Astrocyte of the spinal cord (primary cell): ENCODE data around the gene ABCC6.
A peak's percentile ranks its signal among the peaks of the same experiment; 100 is the strongest.

Experiments
- DNase-seq: peaks from one replicate; pipeline ENCODE4 v3.0.0; 2011; ENCODE audit warnings: low read depth, low spot score
- H3K4me3 ChIP-seq: 2 replicates; pipeline ENCODE4 v1.5.1; 2011; ENCODE audit warnings: low read depth, mild to moderate bottlenecking, low read length, moderate library complexity
- in situ Hi-C: cut with HindIII; loops from 2 replicates; pipeline ENCODE4 v1.10.0; 2017; ENCODE audit warnings: low sequenced_read_pairs
- TF ChIP-seq, protein P1 (sequence below): IDR thresholded peaks from 2 replicates; pipeline ENCODE4 v1.5.1; 2012; ENCODE audit warnings: low read depth, mild to moderate bottlenecking, low read length, inconsistent platforms

The ABCC6 gene

GRCh38 chr16:16144416-16144815 is 78.9 kb downstream of the ABCC6 start:
- peak; percentile 23 for DNase-seq
- in situ Hi-C loops, result no loop called here
- TF ChIP-seq, protein P1, sequence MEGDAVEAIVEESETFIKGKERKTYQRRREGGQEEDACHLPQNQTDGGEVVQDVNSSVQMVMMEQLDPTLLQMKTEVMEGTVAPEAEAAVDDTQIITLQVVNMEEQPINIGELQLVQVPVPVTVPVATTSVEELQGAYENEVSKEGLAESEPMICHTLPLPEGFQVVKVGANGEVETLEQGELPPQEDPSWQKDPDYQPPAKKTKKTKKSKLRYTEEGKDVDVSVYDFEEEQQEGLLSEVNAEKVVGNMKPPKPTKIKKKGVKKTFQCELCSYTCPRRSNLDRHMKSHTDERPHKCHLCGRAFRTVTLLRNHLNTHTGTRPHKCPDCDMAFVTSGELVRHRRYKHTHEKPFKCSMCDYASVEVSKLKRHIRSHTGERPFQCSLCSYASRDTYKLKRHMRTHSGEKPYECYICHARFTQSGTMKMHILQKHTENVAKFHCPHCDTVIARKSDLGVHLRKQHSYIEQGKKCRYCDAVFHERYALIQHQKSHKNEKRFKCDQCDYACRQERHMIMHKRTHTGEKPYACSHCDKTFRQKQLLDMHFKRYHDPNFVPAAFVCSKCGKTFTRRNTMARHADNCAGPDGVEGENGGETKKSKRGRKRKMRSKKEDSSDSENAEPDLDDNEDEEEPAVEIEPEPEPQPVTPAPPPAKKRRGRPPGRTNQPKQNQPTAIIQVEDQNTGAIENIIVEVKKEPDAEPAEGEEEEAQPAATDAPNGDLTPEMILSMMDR, result no peak
- H3K4me3 ChIP-seq, result no peak overlapping the region

GRCh38 chr16:16143931-16144330 is 79.4 kb downstream of the ABCC6 start:
- TF ChIP-seq, protein P1, result no peak
- H3K4me3 ChIP-seq, result no peak overlapping the region
- DNase-seq, result no peak
- in situ Hi-C loops, result no loop called here

- H3K4me3 ChIP-seq, result no peak overlapping the region
- DNase-seq, result no peak
- TF ChIP-seq, protein P1, result peak; percentile 40
- in situ Hi-C loops, result no loop called here
These were observed 80.1 kb downstream of the ABCC6 start for GRCh38 chr16:16143038-16143763.

DNA sequence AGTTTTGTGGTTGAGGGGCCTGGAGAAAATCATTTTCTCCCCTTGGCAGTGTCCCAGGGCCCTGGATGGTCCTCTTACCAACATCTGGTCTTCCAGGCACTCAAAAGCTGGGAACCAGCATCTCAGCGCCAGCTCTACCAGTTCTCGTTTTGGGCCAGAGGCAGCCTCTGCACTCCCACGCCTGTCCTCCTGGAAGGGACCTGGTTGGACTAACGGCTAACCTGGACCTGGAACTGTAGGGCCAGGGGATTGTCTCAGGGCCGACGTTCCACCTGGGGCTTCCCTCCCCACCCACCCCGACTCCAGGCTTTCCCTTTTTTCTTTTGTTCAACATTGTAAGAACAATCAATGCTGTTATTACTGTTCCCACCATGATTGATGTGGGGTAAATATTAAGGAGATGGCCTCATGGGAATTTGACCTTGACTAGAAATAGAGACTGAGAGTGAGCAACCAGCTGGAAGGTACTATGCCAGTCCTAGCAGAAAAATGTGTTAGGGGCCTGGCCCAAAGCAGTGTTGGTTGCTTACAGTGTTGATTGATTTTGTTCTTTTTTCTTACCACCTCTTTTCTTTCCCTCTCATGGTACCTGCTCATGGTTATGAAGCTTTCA is 81.4 kb downstream of the ABCC6 start:
- no peak overlapping the region for H3K4me3 ChIP-seq
- in situ Hi-C loops, result no loop called here
- TF ChIP-seq, protein P1, result no peak
- no peak for DNase-seq

GRCh38 chr16:16141141-16141540 is 82.2 kb downstream of the ABCC6 start:
- TF ChIP-seq, protein P1, result no peak
- no peak overlapping the region for H3K4me3 ChIP-seq
- no peak for DNase-seq
- in situ Hi-C loops, result no loop called here

DNA sequence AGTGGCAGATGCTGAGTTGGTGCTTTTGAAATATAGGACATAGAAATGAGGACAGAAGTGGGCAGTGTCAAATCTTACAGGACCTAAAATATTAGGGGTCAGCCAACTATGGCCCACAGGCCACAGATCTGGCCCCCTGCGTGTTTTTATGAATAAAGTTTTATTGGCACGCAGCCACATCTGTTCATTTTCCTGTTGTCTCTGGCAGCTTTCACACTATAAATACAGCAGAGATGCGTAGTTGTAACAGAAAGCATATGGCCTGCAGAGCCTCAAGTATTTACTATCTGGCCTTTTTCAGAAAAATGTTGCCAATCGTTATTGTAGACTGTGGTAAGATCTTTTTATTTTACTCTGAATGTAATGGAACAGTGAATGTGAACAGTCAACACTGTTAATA is 82.8 kb downstream of the ABCC6 start:
- H3K4me3 ChIP-seq, result no peak overlapping the region
- in situ Hi-C loops, result no loop called here
- DNase-seq, result no peak
- TF ChIP-seq, protein P1, result no peak
